ENCODE results near the gene MTAP. TPM values are rescaled to one million over a fixed set of nuclear protein-coding genes. Genes with fewer than 3 reads are reported as not detected.

The MTAP gene
- total RNA-seq, 1 donor: 36.7 TPM

DNA sequence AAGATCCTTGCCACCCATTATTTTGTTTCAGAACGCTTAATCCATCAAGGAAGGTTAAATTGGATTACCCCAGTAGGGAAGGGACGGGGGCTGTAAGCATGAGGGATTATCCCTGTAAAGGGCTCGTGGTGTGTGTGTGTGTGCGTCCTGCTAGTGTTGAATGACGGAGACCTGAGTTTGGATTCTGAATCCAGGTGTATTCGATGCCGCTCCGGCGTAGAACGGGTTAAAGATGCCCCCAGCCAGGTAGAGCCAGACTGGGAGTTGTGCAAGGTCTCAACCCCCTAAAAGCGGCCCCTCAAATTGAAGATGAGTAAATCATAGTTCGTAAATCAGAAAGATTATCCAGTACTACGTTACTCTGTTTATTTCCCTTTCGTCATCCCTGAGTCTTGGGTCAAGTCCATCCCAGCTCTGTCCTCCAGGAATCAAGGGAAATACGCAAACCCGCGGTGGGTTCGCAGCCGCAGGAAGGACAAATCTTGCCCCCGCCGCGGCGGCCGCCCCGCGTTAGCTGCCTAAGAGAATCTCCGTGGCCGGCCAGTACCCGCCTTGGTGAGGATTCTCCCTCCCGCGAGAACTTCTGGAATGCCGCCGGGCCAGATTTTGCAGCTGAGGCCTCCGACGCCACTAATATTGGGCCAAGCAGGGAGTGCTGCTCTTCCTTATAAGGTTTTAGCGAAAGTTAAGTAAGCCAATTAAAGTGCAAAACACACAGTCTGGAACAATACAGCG is 586 bp upstream of the MTAP start:
- H3K4me3 ChIP-seq (ENCODE audit: low read depth, low read length): peak overlapping the region; percentile 77
- TF ChIP-seq, protein P1, sequence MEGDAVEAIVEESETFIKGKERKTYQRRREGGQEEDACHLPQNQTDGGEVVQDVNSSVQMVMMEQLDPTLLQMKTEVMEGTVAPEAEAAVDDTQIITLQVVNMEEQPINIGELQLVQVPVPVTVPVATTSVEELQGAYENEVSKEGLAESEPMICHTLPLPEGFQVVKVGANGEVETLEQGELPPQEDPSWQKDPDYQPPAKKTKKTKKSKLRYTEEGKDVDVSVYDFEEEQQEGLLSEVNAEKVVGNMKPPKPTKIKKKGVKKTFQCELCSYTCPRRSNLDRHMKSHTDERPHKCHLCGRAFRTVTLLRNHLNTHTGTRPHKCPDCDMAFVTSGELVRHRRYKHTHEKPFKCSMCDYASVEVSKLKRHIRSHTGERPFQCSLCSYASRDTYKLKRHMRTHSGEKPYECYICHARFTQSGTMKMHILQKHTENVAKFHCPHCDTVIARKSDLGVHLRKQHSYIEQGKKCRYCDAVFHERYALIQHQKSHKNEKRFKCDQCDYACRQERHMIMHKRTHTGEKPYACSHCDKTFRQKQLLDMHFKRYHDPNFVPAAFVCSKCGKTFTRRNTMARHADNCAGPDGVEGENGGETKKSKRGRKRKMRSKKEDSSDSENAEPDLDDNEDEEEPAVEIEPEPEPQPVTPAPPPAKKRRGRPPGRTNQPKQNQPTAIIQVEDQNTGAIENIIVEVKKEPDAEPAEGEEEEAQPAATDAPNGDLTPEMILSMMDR (IDR thresholded peaks at IDR 0.05; ENCODE audit: insufficient read depth, low read depth, low read length): no peak
- peak; percentile 88 for DNase-seq (ENCODE audit: low read depth)

DNA sequence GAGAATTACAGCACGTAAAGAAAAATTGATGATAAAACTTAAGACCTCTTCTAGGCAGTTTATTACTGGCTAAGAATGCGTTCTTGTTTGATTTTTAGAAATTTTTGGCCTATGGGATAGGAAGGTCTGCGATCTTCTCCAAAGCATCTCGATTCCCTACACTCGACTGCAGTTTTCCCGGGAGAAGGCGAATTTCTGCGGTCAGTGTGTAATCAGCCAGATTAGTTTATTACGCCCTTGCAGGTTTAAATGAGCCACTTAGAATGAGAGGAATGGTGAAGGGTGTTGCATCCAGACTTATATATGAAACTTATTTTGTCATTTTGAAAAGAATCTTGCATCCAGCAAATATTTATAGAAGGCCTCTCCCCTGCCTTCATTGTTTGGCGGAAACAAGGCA is 1.2 kb downstream of the MTAP start:
- peak; percentile 57 for DNase-seq (ENCODE audit: low read depth)
- TF ChIP-seq, protein P1 (IDR thresholded peaks at IDR 0.05; ENCODE audit: insufficient read depth, low read depth, low read length): no peak
- H3K4me3 ChIP-seq (ENCODE audit: low read depth, low read length): peak overlapping the region; percentile 77

DNA sequence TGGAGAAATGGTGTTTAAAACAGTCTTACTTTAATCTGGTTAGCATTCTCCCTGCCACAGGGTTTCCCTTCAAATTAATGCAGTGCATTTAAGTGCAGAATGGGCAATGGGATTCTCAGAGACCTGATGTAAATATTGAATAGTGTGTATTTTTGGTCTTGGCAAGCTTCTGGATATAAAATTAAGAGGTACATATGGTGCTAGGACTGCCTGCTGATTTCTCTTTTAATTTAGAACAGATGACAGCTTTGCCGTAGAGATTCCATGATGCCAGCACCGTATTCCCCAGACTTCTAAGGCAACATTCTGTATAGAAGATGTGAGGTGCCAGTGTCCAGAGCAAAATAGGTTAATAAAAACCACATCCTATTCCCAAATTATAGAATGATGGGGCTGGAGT is 1.9 kb downstream of the MTAP start:
- peak overlapping the region; percentile 77 for H3K4me3 ChIP-seq (ENCODE audit: low read depth, low read length)
- TF ChIP-seq, protein P1 (IDR thresholded peaks at IDR 0.05; ENCODE audit: insufficient read depth, low read depth, low read length): no peak
- DNase-seq (ENCODE audit: low read depth): no peak

DNA sequence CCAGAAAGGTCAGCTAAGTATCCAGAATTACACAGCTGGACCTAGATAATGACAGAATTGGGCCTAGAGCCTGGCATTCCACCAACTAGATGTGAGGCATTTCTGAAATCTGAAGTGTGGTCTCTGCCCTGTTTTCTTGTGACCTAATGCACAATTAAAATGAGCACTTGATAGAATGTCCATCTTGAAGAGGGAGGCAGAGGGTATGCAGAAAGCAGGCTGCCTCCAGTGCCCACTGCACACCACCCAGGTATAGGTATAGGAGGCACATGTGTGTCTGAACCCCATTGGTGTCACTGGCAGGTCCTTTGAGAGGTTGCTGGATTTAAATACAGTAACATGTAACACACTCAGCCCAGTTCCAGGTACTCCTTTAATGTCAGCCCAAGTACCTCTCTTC is 2.4 kb downstream of the MTAP start:
- no peak overlapping the region for H3K4me3 ChIP-seq (ENCODE audit: low read depth, low read length)
- TF ChIP-seq, protein P1 (IDR thresholded peaks at IDR 0.05; ENCODE audit: insufficient read depth, low read depth, low read length): no peak
- DNase-seq (ENCODE audit: low read depth): no peak

DNA sequence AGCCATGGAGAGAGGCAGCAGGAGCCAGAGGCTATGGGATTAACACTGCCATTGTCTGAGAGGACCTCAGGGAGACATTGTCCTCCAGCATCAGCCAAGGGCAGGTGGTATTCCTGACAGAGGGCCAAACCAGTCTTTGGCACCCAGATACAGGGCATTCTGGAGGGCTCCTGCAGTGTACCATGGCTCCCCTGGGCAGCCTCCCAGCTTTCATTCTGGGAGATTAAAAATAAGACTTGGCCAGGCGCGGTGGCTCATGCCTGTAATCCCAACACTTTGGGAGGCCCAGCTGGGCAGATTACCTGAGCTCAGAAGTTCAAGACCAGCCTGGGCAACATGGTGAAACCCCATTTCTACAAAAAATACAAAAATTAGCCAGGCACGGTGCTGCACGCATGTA is 4.2 kb downstream of the MTAP start:
- no peak for DNase-seq (ENCODE audit: low read depth)
- TF ChIP-seq, protein P1 (IDR thresholded peaks at IDR 0.05; ENCODE audit: insufficient read depth, low read depth, low read length): no peak
- no peak overlapping the region for H3K4me3 ChIP-seq (ENCODE audit: low read depth, low read length)

DNA sequence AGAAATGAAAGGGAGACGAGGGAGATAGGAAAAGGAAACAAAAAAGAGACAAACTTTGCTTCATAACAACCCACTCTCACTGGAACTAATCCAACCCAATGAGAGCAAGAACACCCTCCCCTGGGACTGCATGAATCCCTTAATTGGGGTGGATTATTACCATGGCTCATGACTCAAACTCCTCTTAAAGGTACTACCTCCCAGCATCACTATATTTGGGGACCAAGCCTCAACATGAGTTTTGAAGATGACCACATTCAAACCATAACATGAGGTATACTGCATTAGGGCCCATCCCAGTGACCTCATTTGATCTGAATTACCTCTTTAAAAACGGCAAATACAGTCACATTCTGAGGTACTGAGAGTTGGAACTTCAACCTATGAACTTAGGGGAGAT is 8.0 kb downstream of the MTAP start:
- DNase-seq (ENCODE audit: low read depth): no peak
- TF ChIP-seq, protein P1 (IDR thresholded peaks at IDR 0.05; ENCODE audit: insufficient read depth, low read depth, low read length): no peak
- H3K4me3 ChIP-seq (ENCODE audit: low read depth, low read length): no peak overlapping the region

DNA sequence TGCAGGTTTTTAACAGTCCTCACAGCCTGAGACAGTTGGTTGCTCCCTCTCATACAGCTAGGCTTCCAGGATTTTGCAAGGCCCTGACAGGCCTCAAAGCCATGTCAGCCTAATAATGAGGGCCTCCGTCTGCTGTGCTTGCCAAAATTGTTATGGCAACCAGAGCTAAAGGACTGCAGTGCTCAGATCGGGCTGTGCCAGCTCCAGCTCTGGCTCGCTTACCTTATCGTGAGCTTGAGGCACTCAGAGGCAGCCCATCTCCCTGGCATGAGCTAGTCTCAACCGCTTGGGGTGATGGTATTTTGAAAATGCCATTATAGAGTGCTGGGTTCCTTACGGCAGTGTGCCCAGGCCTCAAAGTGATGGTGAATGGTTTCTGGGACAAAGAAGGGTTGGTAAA is 8.4 kb downstream of the MTAP start:
- H3K4me3 ChIP-seq (ENCODE audit: low read depth, low read length): no peak overlapping the region
- TF ChIP-seq, protein P1 (IDR thresholded peaks at IDR 0.05; ENCODE audit: insufficient read depth, low read depth, low read length): no peak
- no peak for DNase-seq (ENCODE audit: low read depth)

Measured in fibroblast of villous mesenchyme (primary cell).